ENCODE results near the gene DOCK10.

GRCh38 chr2:225055714-225056113 is 13.4 kb upstream of the DOCK10 start:
- no peak for TF ChIP-seq POLR2A (IDR thresholded peaks at IDR 0.05; ENCODE audit: low read length)
- no peak for TF ChIP-seq GATA1 (IDR thresholded peaks at IDR 0.05; ENCODE audit: low read depth, low read length)

Measured in erythroblast (primary cell).